NCI-H510A treated with DMSO at 0.1 percent for 48 hours (cell line): ENCODE data around the gene ARHGEF9.
"Not testable (repeated sequence)": the region's sequence is repeated elsewhere in the genome, so short reads cannot be mapped to it uniquely, and the experiment has no call there.

ENCODE experiments used
- DNase-seq: peaks from one replicate; lab custom pipeline; 2025; lab: John Stamatoyannopoulos, UW

The ARHGEF9 gene

DNA sequence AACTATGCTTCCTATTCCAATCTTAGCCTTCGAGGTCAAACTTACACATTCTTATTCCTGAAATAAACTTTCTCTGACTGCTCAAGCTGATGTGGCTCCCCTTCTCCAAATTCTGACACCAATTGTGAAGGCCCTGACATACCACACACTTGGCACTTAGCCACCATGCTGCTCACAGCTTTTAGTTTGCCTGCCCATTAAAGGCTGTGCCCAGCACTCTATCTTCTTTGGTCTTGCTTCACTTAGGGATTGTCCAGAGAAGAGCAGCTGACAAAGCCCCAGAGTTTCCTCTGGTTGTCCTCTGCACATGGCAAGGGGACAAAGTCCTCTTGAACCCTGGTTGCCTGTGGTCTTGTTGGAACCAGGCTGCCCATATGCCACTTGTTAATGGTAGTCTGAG is 126.1 kb downstream of the ARHGEF9 start:
- DNase-seq, result no peak

DNA sequence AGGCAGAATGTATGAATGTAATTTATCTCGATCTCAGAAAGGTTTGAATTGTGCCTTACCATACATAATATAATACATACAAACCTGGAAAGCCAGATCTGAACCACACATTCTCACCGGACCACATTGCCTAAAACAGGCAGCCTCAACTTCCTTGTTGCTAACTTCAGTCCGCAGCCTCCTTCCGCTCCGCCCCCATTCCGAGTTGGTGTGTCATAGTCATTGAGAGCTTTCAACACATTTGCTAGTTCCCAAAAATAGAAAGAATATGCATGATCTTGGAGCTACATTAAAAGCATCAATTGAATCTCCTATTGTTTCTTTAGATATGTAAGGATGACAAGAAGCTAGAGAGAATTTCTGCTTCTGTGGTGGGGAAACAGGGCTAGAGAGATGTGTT is 127.2 kb downstream of the ARHGEF9 start:
- no peak for DNase-seq

- no peak for DNase-seq
Measured at GRCh38 chrX:63656871-63657580, 128.0 kb downstream of the ARHGEF9 start.

DNA sequence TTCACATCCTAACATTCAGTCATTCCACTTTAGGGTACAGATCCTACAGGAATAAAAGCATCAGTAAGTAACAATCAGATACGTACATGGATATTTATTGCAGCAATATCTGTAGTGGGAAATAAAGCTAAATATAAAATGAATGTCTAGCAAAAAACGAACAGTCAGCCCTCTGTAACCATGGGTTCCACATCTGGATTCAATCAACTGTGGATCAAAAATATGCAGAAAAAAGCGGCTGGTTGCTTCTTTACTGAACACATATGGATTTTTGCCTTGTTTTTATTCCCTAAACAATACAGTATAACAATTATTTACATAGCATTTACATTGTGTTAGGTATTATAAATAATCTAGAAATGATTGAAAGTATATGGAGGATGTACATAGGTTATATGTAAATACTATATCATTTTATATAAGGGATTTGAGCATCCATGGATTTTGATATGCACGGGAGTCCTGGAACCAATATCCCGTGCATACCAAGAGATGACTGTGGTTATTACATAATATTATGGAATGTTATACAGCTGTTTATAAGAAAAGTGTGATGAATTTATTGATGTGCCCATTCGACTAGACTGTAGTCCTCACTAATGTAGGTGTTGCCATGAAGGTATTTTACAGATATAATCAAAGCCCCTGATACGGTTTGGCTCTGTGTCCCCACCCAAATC is 132.8 kb downstream of the ARHGEF9 start:
- no peak for DNase-seq

GRCh38 chrX:63645748-63646147 is 139.3 kb downstream of the ARHGEF9 start:
- not testable (repeated sequence) for DNase-seq

DNA sequence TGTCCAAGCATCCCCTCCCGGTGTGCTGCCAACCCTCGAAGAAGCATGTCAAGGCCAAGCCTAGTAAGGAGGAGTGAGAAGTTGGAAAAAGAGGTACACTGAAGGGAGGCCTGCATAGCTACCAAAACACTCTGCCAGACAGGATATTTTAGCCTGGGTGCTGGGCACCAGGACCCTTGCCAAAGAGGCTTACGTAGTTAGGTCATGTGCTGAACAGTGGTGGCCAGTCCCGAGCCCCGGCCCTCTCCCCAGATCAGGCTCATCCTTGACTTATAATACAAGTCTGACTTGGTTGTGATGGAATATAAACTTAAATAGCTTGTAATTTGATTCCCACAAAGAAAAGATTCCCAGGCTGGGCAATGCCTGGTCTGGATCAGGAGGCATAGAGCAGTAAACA is 149.3 kb downstream of the ARHGEF9 start:
- no peak for DNase-seq

DNA sequence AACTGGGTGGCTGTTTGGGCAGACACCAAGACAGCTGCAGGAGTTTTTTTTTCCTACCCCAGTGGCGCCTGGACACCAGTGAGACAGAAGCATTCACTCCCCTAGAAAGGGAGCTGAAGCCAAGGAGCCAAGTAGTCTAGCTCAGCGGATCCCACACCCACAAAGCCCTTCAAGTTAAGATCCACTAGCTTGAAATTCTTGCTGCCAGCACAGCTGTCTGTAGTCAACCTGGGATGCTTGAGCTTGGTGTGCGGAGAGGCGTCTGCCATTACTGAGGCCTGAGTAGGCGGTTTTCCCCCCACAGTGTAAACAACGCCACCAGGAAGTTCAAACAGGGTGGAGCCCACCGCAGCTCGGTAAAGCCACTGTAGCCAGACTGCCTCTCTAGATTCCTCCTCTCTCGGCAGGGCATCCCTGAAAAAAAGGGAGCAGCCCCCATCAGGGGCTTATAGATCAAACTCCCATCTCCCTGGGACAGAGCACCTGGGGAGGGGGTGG is 171.4 kb downstream of the ARHGEF9 start:
- DNase-seq, result no peak

GRCh38 chrX:63585936-63586335 is 199.1 kb downstream of the ARHGEF9 start:
- DNase-seq, result no peak
